Stomach (tissue), 4 donors: ENCODE results near the gene MEIKIN.
"Not testable (repeated sequence)": the region's sequence is repeated elsewhere in the genome, so short reads cannot be mapped to it uniquely, and the experiment has no call there.

Source experiments
- CTCF ChIP-seq, 7 experiments: fragments of 450-650 bp in 4 of 7; fragments of 200-600 bp in 3 of 7; sonication (generic) in 3 of 7; IDR thresholded peaks; one replicate each; pipeline ENCODE4 v1.5.1; 2016 to 2019; ENCODE audit warnings: antibody characterized with exemption in 7 of 7, control low read depth in 2 of 7, mild to moderate bottlenecking in 1 of 7
- POLR2A ChIP-seq, 4 donors: fragments of 450-650 bp; IDR thresholded peaks; one replicate each; pipeline ENCODE4 v1.6.1; 2016; ENCODE audit warnings: antibody characterized with exemption in 4 of 4, control low read depth in 2 of 4, mild to moderate bottlenecking in 1 of 4, moderate library complexity in 1 of 4
- POLR2AphosphoS5 ChIP-seq, 3 donors: sonication (generic); formaldehyde crosslinking; IDR thresholded peaks; one replicate each; pipeline ENCODE4 v1.6.1; 2016; ENCODE audit warnings: antibody characterized with exemption in 3 of 3

GRCh38 chr5:131871251-131871650 lies 74.2 kb downstream of the MEIKIN start:
- not testable (repeated sequence) for TF ChIP-seq CTCF, POLR2A, POLR2AphosphoS5 (IDR thresholded peaks at IDR 0.05)
